T-cell (primary cell): ENCODE measurements around the gene GSE1. TPM values are rescaled to one million over a fixed set of nuclear protein-coding genes. Genes with fewer than 3 reads are reported as not detected.

Source experiments
- ATAC-seq, 4 experiments: fragments of 200-7000 bp in 3 of 4; fragments of 150-1000 bp in 1 of 4; cut with Tn5 transposase; replicated peaks in 1 of 4; 1 replicate in 3 of 4; 2 replicates in 1 of 4; pipeline ENCODE4 v1.10.0; 2021; ENCODE audit warnings: moderate library complexity in 3 of 4, mild to moderate bottlenecking in 2 of 4, moderate number of reproducible peaks in 1 of 4
- CTCF ChIA-PET, 2 donors: fragments of 300-600 bp; sonication (Branson Sonifier 250); formaldehyde crosslinking; loops; one replicate each; lab custom pipeline; 2022; ENCODE audit warnings: antibody characterized with exemption in 2 of 2; lab: Charles Lee
- POLR2A ChIA-PET, 2 donors: fragments of 300-600 bp; sonication (Branson Sonifier 250); formaldehyde crosslinking; loops; one replicate each; lab custom pipeline; 2022; ENCODE audit warnings: antibody characterized with exemption in 2 of 2; lab: Charles Lee
- DNase-seq, 35 experiments: peaks; one replicate each; pipeline versions ENCODE4 v3.0.0 to v3.0.0-alpha.2; 2013 to 2023
- H3K27ac ChIP-seq: one replicate; pipeline ENCODE4 v1.5.1; 2013; ENCODE audit warnings: low read length
- H3K27me3 ChIP-seq, 2 experiments: replicated peaks in 1 of 2; 1 replicate in 1 of 2; 2 replicates in 1 of 2; pipeline versions ENCODE4 v1.6.1 to v1.7.0; 2013; ENCODE audit warnings: low read length in 1 of 2, mixed read lengths in 1 of 2; ENCODE audit not compliant: control insufficient read depth in 2 of 2, insufficient read depth in 2 of 2; ENCODE audit errors: extremely low read depth in 1 of 2
- H3K36me3 ChIP-seq, 2 donors: 1 replicate in 1 of 2; 2 replicates in 1 of 2; pipeline versions ENCODE4 v1.6.1 to v1.7.0; 2013; ENCODE audit warnings: low read length in 1 of 2; ENCODE audit not compliant: control insufficient read depth in 2 of 2, insufficient read depth in 1 of 2; ENCODE audit errors: extremely low read depth in 1 of 2
- H3K4me1 ChIP-seq, 2 experiments: 1 replicate in 1 of 2; 2 replicates in 1 of 2; pipeline versions ENCODE4 v1.6.1 to v1.7.0; 2013; ENCODE audit warnings: low read length in 2 of 2, mixed read lengths in 1 of 2; ENCODE audit not compliant: insufficient read depth in 2 of 2, control insufficient read depth in 1 of 2; ENCODE audit errors: extremely low read depth in 1 of 2
- H3K4me3 ChIP-seq, 2 donors: 1 replicate in 1 of 2; 2 replicates in 1 of 2; pipeline versions ENCODE4 v1.5.1 to v1.7.0; 2013; ENCODE audit warnings: mild to moderate bottlenecking in 2 of 2, low read length in 1 of 2, moderate library complexity in 1 of 2; ENCODE audit not compliant: control insufficient read depth in 1 of 2; ENCODE audit errors: extremely low read depth in 1 of 2
- H3K9me3 ChIP-seq: 2 replicates; pipeline ENCODE4 v1.7.0; 2013
- H3K27ac Mint-ChIP-seq, 2 donors: one replicate each; pipeline ENCODE4 v1.8.0; 2020 to 2021; ENCODE audit warnings: mild to moderate bottlenecking in 2 of 2, mixed read lengths in 2 of 2
- H3K27me3 Mint-ChIP-seq, 2 donors: one replicate each; pipeline ENCODE4 v1.8.0; 2021 to 2022; ENCODE audit warnings: mixed read lengths in 2 of 2
- H3K36me3 Mint-ChIP-seq: one replicate; pipeline ENCODE4 v1.8.0; 2021; ENCODE audit warnings: mixed read lengths
- H3K4me1 Mint-ChIP-seq, 3 donors: one replicate each; pipeline ENCODE4 v1.8.0; 2020 to 2022; ENCODE audit warnings: mixed read lengths in 3 of 3, mild to moderate bottlenecking in 1 of 3
- H3K4me3 Mint-ChIP-seq, 3 donors: one replicate each; pipeline ENCODE4 v1.8.0; 2020 to 2022; ENCODE audit warnings: mild to moderate bottlenecking in 3 of 3, mixed read lengths in 3 of 3, moderate library complexity in 3 of 3
- H3K9me3 Mint-ChIP-seq, 3 donors: one replicate each; pipeline ENCODE4 v1.8.0; 2020 to 2022; ENCODE audit warnings: mixed read lengths in 3 of 3
- WGBS: methylation state at CpG from one replicate; pipeline ENCODE4 v1.1.5; 2013; ENCODE audit warnings: missing lambda C conversion rate; ENCODE audit not compliant: insufficient coverage; 5-methylcytosine and 5-hydroxymethylcytosine counted together
- total RNA-seq, 35 experiments: library from RNA in 6 of 35; stranded (reverse) in 6 of 35; fragments of 120-200 nt in 1 of 35; gene quantifications; one replicate each; pipeline versions ENCODE4 v1.2.1 to v1.2.4 and lab custom pipeline; 2013 to 2026

GSE1 gene
- total RNA-seq, 5 donors from 2014 or later (not counting 1 experiment from before 2014, with no cell fraction given), result 29.1 to 61.7 (median 37.4) TPM

DNA sequence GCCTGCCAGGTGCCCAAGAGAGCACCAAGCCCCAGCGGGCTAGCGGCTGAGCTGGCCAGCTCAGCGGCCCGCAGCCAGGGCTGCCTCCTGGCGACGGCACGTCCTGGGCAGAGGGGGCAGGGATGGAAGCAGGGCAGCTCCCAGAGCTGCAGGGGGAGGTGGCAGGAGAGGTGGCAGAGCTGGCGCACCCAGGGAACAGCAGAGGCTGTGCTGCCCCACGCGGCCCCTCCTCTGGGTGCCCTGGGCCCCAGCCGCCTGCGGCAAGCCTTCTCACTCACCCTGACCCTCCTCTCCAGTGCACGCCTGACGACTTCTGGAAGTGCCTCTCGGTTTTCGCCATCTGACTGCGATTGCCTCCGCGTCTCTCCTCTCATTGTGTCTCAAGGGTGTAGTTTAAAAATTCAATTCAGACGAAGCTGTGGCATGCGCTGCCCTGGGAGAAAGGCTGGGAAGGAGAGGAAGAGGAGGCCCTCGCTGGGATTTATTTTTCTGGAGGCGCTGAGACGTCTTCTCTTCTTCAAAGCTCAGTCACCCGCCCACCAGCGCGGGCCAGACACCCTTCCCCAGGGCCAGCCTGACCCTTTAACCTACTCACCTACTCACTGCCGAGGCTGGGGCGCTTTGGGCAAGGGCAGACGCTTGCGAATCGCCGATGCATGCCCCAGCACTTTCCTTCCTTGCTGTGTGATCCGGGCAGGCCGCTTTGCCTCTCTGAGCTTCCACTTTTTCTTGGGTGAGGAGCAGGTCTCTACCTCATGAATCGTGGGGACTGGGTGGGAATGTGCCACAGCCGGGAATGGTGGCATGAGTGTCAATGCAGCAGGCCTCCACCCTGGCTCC is 24.9 kb downstream of the GSE1 start:
- H3K27me3 ChIP-seq, result no peaks in the 10 kb centered on the region
- peaks cover 6 to 8% of the 10 kb centered on the region in 2 donors for H3K36me3 ChIP-seq
- H3K9me3 ChIP-seq, result no peaks in the 10 kb centered on the region
- no peak overlapping the region for H3K27ac Mint-ChIP-seq
- DNase-seq (no peak), ATAC-seq (no peak)
- no peak overlapping the region for H3K4me3 ChIP-seq
- 95% methylated on average over 18 of the region's 37 CpGs for WGBS
- H3K27me3 Mint-ChIP-seq, result no peaks in the 10 kb centered on the region
- no peak overlapping the region for H3K4me3 Mint-ChIP-seq
- H3K9me3 Mint-ChIP-seq, result no peaks in the 10 kb centered on the region
- no peaks in the 10 kb centered on the region for H3K36me3 Mint-ChIP-seq
- ChIA-PET POLR2A (no interaction called here), CTCF (no interaction called here)
- H3K4me1 Mint-ChIP-seq, result peaks cover 0 to 3% (median 1%) of the 10 kb centered on the region in 3 donors
- peaks cover 0 to 26% of the 10 kb centered on the region in 2 experiments for H3K4me1 ChIP-seq
- no peak overlapping the region for H3K27ac ChIP-seq

DNA sequence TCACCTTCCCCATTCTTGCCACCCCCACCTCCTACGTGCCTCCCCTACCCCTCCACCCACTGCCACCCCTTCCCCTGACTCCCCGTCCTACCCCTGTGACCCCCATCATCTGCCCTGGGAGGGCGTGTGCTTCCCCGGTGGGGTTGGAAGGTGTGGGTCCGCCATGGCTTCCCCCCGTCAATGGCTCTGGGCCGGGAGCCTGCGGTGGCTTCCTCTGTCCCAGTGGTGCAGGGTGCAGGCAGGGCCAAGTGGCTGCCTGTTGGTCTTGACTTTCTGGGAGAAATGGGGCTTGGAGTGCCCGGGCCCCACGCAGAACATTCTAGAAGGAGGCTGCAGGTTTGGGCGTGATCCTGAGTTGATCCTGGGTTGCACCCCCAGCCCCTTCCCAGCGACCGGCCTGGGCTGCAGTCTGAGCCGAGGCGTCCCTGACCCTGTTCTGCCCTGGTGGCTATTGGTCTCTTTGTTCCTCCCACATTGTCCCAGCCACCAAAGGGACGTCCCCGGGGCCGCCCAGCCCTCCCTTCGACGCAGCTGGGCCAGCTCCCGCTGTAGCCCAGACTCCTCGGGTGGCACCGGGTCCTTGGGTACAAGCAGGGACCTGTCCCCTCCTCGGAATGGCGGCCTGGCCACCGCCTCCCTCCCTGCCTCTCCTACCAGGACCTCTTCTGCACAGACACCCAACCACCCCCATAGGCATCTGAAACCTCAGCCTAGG is 25.7 kb downstream of the GSE1 start:
- Histone ChIP-seq H3K36me3 (peaks cover 6 to 8% of the 10 kb centered on the region in 2 donors), H3K4me3 (no peak overlapping the region), H3K4me1 (peaks cover 0 to 24% of the 10 kb centered on the region in 2 experiments), H3K27me3 (no peaks in the 10 kb centered on the region), H3K27ac (no peak overlapping the region), H3K9me3 (no peaks in the 10 kb centered on the region)
- ATAC-seq (no peak), DNase-seq (no peak)
- H3K27ac Mint-ChIP-seq, result no peak overlapping the region
- no peaks in the 10 kb centered on the region for H3K27me3 Mint-ChIP-seq
- H3K36me3 Mint-ChIP-seq, result no peaks in the 10 kb centered on the region
- CTCF ChIA-PET, result no interaction called here
- peaks cover 0 to 3% (median 3%) of the 10 kb centered on the region in 3 donors for H3K4me1 Mint-ChIP-seq
- no peak overlapping the region for H3K4me3 Mint-ChIP-seq
- WGBS, result 96% methylated on average over 20 of the region's 26 CpGs
- POLR2A ChIA-PET, result no interaction called here
- H3K9me3 Mint-ChIP-seq, result no peaks in the 10 kb centered on the region

DNA sequence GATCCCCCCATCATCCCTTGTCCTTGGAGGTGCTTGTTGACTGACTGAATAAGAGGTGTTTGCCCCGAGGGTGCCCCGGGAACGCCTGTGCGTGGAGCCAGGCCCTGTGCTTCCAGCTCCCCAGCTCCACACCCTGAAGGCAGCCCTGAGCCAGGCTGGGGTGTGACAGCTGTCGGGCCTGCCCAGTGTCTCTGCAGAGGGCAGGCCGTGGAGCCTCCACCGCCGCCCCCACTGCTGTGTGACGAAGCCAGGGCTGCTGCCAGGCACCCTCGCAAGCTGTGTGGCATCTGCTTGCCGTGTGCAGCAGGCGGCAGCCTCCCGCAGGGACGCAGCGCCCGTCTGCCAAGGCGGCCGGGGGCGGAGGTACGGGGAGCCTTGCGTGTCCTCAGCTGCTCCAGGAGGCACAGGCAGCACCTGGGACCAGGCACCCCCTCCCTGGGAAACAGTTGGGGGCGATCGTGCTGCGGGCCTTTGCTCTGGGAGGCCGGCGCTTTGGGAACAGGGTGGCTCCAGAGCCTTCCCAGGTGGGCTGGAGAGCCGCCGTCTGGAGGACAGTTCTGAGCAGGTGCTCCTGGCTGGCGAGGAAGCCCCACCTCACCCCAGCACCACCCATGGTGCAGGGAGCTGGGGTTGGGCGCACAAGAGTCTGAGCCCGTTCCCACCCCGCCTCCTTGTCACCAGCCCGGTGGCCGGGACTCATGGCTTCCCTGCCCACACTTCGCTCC is 26.6 kb downstream of the GSE1 start:
- H3K27me3 Mint-ChIP-seq, result no peaks in the 10 kb centered on the region
- H3K27me3 ChIP-seq, result no peaks in the 10 kb centered on the region
- peaks cover 0 to 27% of the 10 kb centered on the region in 2 experiments for H3K4me1 ChIP-seq
- H3K36me3 ChIP-seq, result peaks cover 6 to 8% of the 10 kb centered on the region in 2 donors
- no peak overlapping the region for H3K27ac ChIP-seq
- peaks cover 6 to 9% (median 8%) of the 10 kb centered on the region in 3 donors for H3K4me1 Mint-ChIP-seq
- no peak overlapping the region for H3K27ac Mint-ChIP-seq
- no peaks in the 10 kb centered on the region for H3K9me3 Mint-ChIP-seq
- ATAC-seq (no peak), DNase-seq (no peak)
- no peak overlapping the region for H3K4me3 ChIP-seq
- H3K36me3 Mint-ChIP-seq, result no peaks in the 10 kb centered on the region
- ChIA-PET POLR2A (no interaction called here), CTCF (no interaction called here)
- 91% methylated on average over 34 of the region's 35 CpGs for WGBS
- no peak overlapping the region for H3K4me3 Mint-ChIP-seq
- H3K9me3 ChIP-seq, result no peaks in the 10 kb centered on the region

DNA sequence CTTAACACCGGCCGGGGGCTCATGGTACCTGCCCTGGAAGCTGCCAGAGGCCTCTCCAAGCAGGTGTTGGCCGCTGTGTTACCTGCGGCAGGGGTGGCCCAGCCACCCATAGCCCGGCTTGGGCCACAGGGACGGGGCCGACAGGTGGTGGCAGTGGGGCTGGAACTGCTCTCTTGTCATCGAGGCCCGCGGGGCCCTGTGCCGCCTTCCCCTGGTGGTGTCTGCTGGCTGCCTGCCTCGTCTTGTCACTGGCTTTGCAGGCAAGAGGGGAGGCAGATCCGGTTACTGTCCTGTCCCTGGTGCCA is 27.1 kb downstream of the GSE1 start:
- POLR2A ChIA-PET, result no interaction called here
- Mint-ChIP-seq H3K36me3 (no peaks in the 10 kb centered on the region), H3K27ac (no peak overlapping the region), H3K4me3 (no peak overlapping the region), H3K27me3 (no peaks in the 10 kb centered on the region), H3K4me1 (peaks cover 6 to 13% (median 11%) of the 10 kb centered on the region in 3 donors), H3K9me3 (no peaks in the 10 kb centered on the region)
- no peaks in the 10 kb centered on the region for H3K27me3 ChIP-seq
- 86% methylated on average over 8 of the region's 13 CpGs for WGBS
- CTCF ChIA-PET, result no interaction called here
- no peak for DNase-seq
- ATAC-seq, result no peak
- H3K4me1 ChIP-seq, result peaks cover 0 to 28% of the 10 kb centered on the region in 2 experiments
- no peak overlapping the region for H3K27ac ChIP-seq
- no peak overlapping the region for H3K4me3 ChIP-seq
- peaks cover 3 to 6% of the 10 kb centered on the region in 2 donors for H3K36me3 ChIP-seq
- no peaks in the 10 kb centered on the region for H3K9me3 ChIP-seq

DNA sequence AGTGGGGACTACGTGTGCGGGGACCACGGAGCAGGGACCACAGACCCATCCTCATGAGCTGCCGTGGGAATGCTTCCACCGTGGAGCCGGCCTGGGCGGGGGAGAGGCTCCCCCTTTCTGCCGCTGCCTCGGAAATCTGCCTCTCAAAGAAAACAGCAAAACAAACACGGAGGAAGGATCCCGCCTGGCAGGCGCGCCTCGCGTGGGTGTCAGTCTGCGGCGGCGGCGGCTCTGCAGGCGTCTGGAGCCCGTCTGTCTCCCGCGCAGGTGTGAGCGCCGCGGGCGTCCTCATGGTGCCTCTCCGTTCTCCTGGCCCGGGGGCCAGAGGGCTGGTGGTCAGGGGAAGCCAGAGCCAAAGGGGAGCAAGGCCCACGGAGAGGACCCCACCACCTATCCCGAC is 27.5 kb downstream of the GSE1 start:
- no peaks in the 10 kb centered on the region for H3K9me3 Mint-ChIP-seq
- H3K4me1 Mint-ChIP-seq, result peaks cover 6 to 14% (median 13%) of the 10 kb centered on the region in 3 donors
- POLR2A ChIA-PET, result no interaction called here
- Histone ChIP-seq H3K4me3 (no peak overlapping the region), H3K36me3 (peaks cover 2 to 6% of the 10 kb centered on the region in 2 donors), H3K27ac (no peak overlapping the region), H3K27me3 (no peaks in the 10 kb centered on the region), H3K4me1 (peaks cover 0 to 28% of the 10 kb centered on the region in 2 experiments), H3K9me3 (no peaks in the 10 kb centered on the region)
- H3K27ac Mint-ChIP-seq, result no peak overlapping the region
- H3K4me3 Mint-ChIP-seq, result no peak overlapping the region
- CTCF ChIA-PET, result interaction anchor here in 1 of 2 donors (0.5 kb wide), 1 partner anchor 142 kb away, joined by 4 read pairs; no protein-coding TSS in a partner anchor
- DNase-seq (no peak), ATAC-seq (no peak)
- H3K36me3 Mint-ChIP-seq, result no peaks in the 10 kb centered on the region
- H3K27me3 Mint-ChIP-seq, result no peaks in the 10 kb centered on the region
- 96% methylated on average over 28 of the region's 31 CpGs for WGBS

DNA sequence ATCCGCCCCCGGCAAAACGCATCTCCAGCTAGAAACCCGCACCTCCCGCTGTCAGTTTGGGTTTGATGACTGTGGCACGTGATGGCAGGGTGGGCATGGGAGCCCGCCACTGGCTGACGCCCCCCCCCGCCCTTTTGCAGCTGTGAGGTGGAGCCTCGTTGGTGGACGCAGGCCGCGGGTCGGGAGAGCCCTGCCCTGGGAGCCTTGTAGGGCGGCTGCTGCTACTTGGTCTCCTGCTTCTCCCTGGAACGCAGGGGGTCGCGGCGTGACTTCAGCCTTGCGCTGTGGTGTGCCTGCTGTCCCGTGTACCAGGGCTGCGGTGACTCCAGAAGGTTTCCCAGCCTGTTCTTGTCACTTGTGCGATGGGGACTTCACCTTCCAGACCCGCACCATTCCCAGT is 28.2 kb downstream of the GSE1 start:
- POLR2A ChIA-PET, result no interaction called here
- WGBS, result 86% methylated on average over 20 of the region's 24 CpGs
- CTCF ChIA-PET, result no interaction called here

More for the DNA sequence above, 28.2 kb downstream of the GSE1 start:
- no peaks in the 10 kb centered on the region for H3K27me3 ChIP-seq
- ATAC-seq (no peak), DNase-seq (no peak)
- H3K4me3 Mint-ChIP-seq, result no peak overlapping the region
- H3K4me1 Mint-ChIP-seq, result peaks cover 6 to 17% (median 13%) of the 10 kb centered on the region in 3 donors
- H3K36me3 ChIP-seq, result peaks cover 0 to 6% of the 10 kb centered on the region in 2 donors
- no peak overlapping the region for H3K27ac ChIP-seq
- H3K9me3 Mint-ChIP-seq, result no peaks in the 10 kb centered on the region
- H3K27ac Mint-ChIP-seq, result no peak overlapping the region
- peaks cover 0 to 29% of the 10 kb centered on the region in 2 experiments for H3K4me1 ChIP-seq
- no peaks in the 10 kb centered on the region for H3K27me3 Mint-ChIP-seq
- no peaks in the 10 kb centered on the region for H3K36me3 Mint-ChIP-seq
- no peaks in the 10 kb centered on the region for H3K9me3 ChIP-seq
- H3K4me3 ChIP-seq, result no peak overlapping the region
